ENCODE measurements around the gene GOLGA3. TPM values are rescaled to one million over a fixed set of nuclear protein-coding genes. Genes with fewer than 3 reads are reported as not detected.

The GOLGA3 gene
- total RNA-seq, 4 donors from 2014 or later: 47.8 to 90.8 (median 76.6) TPM

Small RNA genes lying within 50 kb of the gene (small RNA-seq; reads per million reads assigned to genes)
- 0 reads per million in 2 donors for gene RNA5SP379

Other genes starting within 250 kb of the GOLGA3 start
- not detected for gene LRCOL1, start 218.3 kb downstream of the GOLGA3 start, total RNA-seq
- 1 to 10 TPM in 3 of 4 donors, not detected in 1; 3.8 to 4.7 (median 4.1) TPM for gene P2RX2, start 210.1 kb downstream of the GOLGA3 start, total RNA-seq
- 100 to 1,000 TPM in 2 of 4 donors, 10 to 100 TPM in 2; 58.3 to 198 (median 84.3) TPM for gene POLE, start 141.5 kb downstream of the GOLGA3 start, total RNA-seq
- 100 to 1,000 TPM in 2 of 4 donors, 10 to 100 TPM in 2; 19.8 to 157 (median 109) TPM for gene PXMP2, start 141.3 kb downstream of the GOLGA3 start, total RNA-seq
- gene PGAM5, start 118.0 kb downstream of the GOLGA3 start, total RNA-seq: 10 to 100 TPM; 23.5 to 45.4 (median 29.0) TPM
- gene ANKLE2, start 67.0 kb downstream of the GOLGA3 start, total RNA-seq: 100 to 1,000 TPM in 3 of 4 donors, 10 to 100 TPM in 1; 69.0 to 286 (median 133) TPM
- 100 to 1,000 TPM in 1 of 4 donors, 10 to 100 TPM in 3; 80.6 to 125 (median 94.7) TPM for gene CHFR, start 58.7 kb upstream of the GOLGA3 start, total RNA-seq
- gene ZNF605, start 127.4 kb upstream of the GOLGA3 start, total RNA-seq: 10 to 100 TPM in 2 of 4 donors, 1 to 10 TPM in 2; 6.3 to 19.0 (median 12.5) TPM
- gene ZNF26, start 157.5 kb upstream of the GOLGA3 start, total RNA-seq: 10 to 100 TPM; 15.9 to 24.8 (median 18.7) TPM
- gene ZNF84, start 208.6 kb upstream of the GOLGA3 start, total RNA-seq: 10 to 100 TPM; 14.5 to 39.6 (median 27.9) TPM